Liver (tissue), 3 donors: Measurements from ENCODE around the gene LMTK3.

Experiments used
- EGR1 ChIP-seq, 2 donors: IDR thresholded peaks; 2 replicates each; pipeline ENCODE4 v1.6.1; 2016 to 2018; ENCODE audit warnings: antibody characterized with exemption in 2 of 2, low read depth in 2 of 2
- GABPA ChIP-seq, 2 donors: IDR thresholded peaks in 1 of 2; conservative IDR thresholded peaks in 1 of 2; 2 replicates each; pipeline ENCODE4 v1.6.1; 2016; ENCODE audit warnings: antibody characterized with exemption in 2 of 2, mild to moderate bottlenecking in 1 of 2, moderate library complexity in 1 of 2
- HNF4G ChIP-seq: IDR thresholded peaks from 2 replicates; pipeline ENCODE4 v1.6.1; 2016; ENCODE audit warnings: antibody characterized with exemption
- JUND ChIP-seq, 2 donors: IDR thresholded peaks; 2 replicates each; pipeline ENCODE4 v1.6.1; 2016; ENCODE audit warnings: antibody characterized with exemption in 2 of 2
- RXRA ChIP-seq, 2 donors: IDR thresholded peaks; 2 replicates each; pipeline ENCODE4 v1.6.1; 2017 to 2018; ENCODE audit warnings: antibody characterized with exemption in 2 of 2, mild to moderate bottlenecking in 1 of 2
- SP1 ChIP-seq: IDR thresholded peaks from 2 replicates; pipeline ENCODE4 v1.6.1; 2018; ENCODE audit warnings: antibody characterized with exemption, mild to moderate bottlenecking
- TF ChIP-seq, protein P1 (sequence below): fragments of 150-350 bp; IDR thresholded peaks from 2 replicates; pipeline ENCODE4 v1.5.1; 2017; ENCODE audit warnings: improper control_type of control experiment, low read depth, low read length; ENCODE audit not compliant: missing input control
- TF ChIP-seq, protein P2 (sequence below): IDR thresholded peaks from 2 replicates; pipeline ENCODE4 v1.6.1; 2016; ENCODE audit warnings: antibody characterized with exemption
- TF ChIP-seq, protein P3 (sequence below): IDR thresholded peaks from 2 replicates; pipeline ENCODE4 v1.6.1; 2016; ENCODE audit warnings: antibody characterized with exemption, mild to moderate bottlenecking
- donor health status: healthy.
- donor health status: healthy.

DNA sequence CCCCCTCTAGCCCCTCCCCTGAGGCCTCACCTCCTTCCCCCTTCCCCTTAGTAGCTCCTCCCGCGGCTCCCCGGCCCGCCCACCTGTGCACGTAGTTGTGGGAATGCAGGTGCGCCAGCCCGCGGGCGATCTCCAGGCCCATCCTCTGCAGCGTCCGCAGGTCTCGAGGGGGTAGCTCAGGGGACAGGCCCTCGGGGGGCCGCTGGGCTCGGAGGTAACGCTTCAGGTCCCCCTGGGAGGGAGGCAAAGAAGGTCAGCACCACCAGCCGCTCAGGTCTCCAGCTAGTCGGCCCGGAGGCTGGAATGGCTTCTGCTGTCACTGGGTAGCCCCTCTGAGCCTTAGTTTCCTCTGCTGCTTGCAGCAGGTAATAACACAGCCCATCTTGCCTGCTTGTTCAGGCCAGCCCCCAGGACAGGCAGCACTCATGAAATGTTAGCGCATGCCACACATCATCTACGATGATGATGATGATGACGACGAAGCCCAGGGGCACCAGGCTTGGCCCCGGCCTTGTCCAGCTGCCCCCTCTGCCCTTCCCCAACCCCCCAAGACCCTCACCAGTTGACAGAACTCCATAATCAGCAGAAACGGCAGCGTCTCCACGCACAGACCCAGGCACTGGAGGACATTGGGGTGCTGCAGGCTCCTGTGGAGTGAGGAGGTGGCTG, 9.2 kb downstream of the LMTK3 start:
- TF ChIP-seq, protein P1, sequence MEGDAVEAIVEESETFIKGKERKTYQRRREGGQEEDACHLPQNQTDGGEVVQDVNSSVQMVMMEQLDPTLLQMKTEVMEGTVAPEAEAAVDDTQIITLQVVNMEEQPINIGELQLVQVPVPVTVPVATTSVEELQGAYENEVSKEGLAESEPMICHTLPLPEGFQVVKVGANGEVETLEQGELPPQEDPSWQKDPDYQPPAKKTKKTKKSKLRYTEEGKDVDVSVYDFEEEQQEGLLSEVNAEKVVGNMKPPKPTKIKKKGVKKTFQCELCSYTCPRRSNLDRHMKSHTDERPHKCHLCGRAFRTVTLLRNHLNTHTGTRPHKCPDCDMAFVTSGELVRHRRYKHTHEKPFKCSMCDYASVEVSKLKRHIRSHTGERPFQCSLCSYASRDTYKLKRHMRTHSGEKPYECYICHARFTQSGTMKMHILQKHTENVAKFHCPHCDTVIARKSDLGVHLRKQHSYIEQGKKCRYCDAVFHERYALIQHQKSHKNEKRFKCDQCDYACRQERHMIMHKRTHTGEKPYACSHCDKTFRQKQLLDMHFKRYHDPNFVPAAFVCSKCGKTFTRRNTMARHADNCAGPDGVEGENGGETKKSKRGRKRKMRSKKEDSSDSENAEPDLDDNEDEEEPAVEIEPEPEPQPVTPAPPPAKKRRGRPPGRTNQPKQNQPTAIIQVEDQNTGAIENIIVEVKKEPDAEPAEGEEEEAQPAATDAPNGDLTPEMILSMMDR = no peak
- no peak for TF ChIP-seq EGR1 (IDR thresholded peaks at IDR 0.05; ENCODE audit: low read depth in 2 of 2)
- TF ChIP-seq, protein P2, sequence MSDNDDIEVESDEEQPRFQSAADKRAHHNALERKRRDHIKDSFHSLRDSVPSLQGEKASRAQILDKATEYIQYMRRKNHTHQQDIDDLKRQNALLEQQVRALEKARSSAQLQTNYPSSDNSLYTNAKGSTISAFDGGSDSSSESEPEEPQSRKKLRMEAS = no peak
- TF ChIP-seq RXRA (IDR thresholded peaks at IDR 0.05) = no peak
- TF ChIP-seq, protein P3, sequence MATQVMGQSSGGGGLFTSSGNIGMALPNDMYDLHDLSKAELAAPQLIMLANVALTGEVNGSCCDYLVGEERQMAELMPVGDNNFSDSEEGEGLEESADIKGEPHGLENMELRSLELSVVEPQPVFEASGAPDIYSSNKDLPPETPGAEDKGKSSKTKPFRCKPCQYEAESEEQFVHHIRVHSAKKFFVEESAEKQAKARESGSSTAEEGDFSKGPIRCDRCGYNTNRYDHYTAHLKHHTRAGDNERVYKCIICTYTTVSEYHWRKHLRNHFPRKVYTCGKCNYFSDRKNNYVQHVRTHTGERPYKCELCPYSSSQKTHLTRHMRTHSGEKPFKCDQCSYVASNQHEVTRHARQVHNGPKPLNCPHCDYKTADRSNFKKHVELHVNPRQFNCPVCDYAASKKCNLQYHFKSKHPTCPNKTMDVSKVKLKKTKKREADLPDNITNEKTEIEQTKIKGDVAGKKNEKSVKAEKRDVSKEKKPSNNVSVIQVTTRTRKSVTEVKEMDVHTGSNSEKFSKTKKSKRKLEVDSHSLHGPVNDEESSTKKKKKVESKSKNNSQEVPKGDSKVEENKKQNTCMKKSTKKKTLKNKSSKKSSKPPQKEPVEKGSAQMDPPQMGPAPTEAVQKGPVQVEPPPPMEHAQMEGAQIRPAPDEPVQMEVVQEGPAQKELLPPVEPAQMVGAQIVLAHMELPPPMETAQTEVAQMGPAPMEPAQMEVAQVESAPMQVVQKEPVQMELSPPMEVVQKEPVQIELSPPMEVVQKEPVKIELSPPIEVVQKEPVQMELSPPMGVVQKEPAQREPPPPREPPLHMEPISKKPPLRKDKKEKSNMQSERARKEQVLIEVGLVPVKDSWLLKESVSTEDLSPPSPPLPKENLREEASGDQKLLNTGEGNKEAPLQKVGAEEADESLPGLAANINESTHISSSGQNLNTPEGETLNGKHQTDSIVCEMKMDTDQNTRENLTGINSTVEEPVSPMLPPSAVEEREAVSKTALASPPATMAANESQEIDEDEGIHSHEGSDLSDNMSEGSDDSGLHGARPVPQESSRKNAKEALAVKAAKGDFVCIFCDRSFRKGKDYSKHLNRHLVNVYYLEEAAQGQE = no peak
- TF ChIP-seq HNF4G = no peak
- TF ChIP-seq SP1 = no peak
- TF ChIP-seq JUND (IDR thresholded peaks at IDR 0.05) = no peak
- TF ChIP-seq GABPA (IDR thresholded peaks at IDR 0.05 in 1 of 2, conservative IDR thresholded peaks at IDR 0.05 in 1 of 2) = no peak
